Measurements from ENCODE around the gene ULK1. TPM values are rescaled to one million over a fixed set of nuclear protein-coding genes. Genes with fewer than 3 reads are reported as not detected.

Gene ULK1
- total and polyA plus RNA-seq, 2 experiments from 2014 or later, result 8.4 to 33.8 TPM

DNA sequence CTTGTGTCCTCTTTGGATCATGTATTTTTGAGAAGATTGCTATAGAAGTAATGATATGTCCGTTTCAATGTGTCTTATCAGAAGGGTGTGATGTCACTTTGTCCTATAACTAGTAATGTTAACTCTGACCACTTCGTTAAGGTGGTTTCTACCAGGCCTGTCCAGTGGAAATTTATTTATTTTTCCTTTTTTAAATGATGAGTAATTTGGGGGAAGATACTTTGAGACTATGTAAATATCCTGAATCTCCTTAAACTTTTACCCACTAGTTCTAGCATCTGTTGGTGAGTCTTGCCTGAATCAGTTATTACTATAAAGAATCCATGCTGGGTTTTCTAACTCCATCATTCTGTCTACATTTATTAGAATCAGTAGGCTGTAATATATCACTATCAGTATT lies 70.7 kb downstream of the ULK1 start:
- Mint-ChIP-seq H3K4me3 (no peak overlapping the region), H3K27ac (no peak overlapping the region), H3K4me1 (no peaks in the 10 kb centered on the region), H3K9me3 (no peaks in the 10 kb centered on the region), H3K36me3 (ENCODE audit: low read depth) (peaks cover 13% of the 10 kb centered on the region), H3K27me3 (ENCODE audit: insufficient read depth, low read depth, poor library complexity) (no peaks in the 10 kb centered on the region)
- H3K27me3 ChIP-seq (ENCODE audit: insufficient read depth), result no peaks in the 10 kb centered on the region
- no peaks in the 10 kb centered on the region for H3K9me2 ChIP-seq (ENCODE audit: insufficient read depth)
- TF ChIP-seq, protein P1, sequence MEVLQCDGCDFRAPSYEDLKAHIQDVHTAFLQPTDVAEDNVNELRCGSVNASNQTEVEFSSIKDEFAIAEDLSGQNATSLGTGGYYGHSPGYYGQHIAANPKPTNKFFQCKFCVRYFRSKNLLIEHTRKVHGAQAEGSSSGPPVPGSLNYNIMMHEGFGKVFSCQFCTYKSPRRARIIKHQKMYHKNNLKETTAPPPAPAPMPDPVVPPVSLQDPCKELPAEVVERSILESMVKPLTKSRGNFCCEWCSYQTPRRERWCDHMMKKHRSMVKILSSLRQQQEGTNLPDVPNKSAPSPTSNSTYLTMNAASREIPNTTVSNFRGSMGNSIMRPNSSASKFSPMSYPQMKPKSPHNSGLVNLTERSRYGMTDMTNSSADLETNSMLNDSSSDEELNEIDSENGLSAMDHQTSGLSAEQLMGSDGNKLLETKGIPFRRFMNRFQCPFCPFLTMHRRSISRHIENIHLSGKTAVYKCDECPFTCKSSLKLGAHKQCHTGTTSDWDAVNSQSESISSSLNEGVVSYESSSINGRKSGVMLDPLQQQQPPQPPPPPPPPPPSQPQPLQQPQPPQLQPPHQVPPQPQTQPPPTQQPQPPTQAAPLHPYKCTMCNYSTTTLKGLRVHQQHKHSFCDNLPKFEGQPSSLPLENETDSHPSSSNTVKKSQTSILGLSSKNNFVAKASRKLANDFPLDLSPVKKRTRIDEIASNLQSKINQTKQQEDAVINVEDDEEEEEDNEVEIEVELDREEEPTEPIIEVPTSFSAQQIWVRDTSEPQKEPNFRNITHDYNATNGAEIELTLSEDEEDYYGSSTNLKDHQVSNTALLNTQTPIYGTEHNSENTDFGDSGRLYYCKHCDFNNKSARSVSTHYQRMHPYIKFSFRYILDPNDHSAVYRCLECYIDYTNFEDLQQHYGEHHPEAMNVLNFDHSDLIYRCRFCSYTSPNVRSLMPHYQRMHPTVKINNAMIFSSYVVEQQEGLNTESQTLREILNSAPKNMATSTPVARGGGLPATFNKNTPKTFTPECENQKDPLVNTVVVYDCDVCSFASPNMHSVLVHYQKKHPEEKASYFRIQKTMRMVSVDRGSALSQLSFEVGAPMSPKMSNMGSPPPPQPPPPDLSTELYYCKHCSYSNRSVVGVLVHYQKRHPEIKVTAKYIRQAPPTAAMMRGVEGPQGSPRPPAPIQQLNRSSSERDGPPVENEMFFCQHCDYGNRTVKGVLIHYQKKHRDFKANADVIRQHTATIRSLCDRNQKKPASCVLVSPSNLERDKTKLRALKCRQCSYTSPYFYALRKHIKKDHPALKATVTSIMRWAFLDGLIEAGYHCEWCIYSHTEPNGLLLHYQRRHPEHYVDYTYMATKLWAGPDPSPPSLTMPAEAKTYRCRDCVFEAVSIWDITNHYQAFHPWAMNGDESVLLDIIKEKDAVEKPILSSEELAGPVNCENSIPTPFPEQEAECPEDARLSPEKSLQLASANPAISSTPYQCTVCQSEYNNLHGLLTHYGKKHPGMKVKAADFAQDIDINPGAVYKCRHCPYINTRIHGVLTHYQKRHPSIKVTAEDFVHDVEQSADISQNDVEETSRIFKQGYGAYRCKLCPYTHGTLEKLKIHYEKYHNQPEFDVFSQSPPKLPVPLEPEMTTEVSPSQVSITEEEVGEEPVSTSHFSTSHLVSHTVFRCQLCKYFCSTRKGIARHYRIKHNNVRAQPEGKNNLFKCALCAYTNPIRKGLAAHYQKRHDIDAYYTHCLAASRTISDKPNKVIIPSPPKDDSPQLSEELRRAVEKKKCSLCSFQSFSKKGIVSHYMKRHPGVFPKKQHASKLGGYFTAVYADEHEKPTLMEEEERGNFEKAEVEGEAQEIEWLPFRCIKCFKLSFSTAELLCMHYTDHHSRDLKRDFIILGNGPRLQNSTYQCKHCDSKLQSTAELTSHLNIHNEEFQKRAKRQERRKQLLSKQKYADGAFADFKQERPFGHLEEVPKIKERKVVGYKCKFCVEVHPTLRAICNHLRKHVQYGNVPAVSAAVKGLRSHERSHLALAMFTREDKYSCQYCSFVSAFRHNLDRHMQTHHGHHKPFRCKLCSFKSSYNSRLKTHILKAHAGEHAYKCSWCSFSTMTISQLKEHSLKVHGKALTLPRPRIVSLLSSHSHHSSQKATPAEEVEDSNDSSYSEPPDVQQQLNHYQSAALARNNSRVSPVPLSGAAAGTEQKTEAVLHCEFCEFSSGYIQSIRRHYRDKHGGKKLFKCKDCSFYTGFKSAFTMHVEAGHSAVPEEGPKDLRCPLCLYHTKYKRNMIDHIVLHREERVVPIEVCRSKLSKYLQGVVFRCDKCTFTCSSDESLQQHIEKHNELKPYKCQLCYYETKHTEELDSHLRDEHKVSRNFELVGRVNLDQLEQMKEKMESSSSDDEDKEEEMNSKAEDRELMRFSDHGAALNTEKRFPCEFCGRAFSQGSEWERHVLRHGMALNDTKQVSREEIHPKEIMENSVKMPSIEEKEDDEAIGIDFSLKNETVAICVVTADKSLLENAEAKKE (CRISPR knock-in tag; IDR thresholded peaks at IDR 0.05), result no peak
- TF ChIP-seq, protein P2, sequence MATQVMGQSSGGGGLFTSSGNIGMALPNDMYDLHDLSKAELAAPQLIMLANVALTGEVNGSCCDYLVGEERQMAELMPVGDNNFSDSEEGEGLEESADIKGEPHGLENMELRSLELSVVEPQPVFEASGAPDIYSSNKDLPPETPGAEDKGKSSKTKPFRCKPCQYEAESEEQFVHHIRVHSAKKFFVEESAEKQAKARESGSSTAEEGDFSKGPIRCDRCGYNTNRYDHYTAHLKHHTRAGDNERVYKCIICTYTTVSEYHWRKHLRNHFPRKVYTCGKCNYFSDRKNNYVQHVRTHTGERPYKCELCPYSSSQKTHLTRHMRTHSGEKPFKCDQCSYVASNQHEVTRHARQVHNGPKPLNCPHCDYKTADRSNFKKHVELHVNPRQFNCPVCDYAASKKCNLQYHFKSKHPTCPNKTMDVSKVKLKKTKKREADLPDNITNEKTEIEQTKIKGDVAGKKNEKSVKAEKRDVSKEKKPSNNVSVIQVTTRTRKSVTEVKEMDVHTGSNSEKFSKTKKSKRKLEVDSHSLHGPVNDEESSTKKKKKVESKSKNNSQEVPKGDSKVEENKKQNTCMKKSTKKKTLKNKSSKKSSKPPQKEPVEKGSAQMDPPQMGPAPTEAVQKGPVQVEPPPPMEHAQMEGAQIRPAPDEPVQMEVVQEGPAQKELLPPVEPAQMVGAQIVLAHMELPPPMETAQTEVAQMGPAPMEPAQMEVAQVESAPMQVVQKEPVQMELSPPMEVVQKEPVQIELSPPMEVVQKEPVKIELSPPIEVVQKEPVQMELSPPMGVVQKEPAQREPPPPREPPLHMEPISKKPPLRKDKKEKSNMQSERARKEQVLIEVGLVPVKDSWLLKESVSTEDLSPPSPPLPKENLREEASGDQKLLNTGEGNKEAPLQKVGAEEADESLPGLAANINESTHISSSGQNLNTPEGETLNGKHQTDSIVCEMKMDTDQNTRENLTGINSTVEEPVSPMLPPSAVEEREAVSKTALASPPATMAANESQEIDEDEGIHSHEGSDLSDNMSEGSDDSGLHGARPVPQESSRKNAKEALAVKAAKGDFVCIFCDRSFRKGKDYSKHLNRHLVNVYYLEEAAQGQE (IDR thresholded peaks at IDR 0.05; ENCODE audit: unreplicated experiment), result no peak
- TF ChIP-seq POLR2AphosphoS5 (IDR thresholded peaks at IDR 0.05; ENCODE audit: low read depth), result no peak
- TF ChIP-seq ZNF114 (CRISPR knock-in tag; IDR thresholded peaks at IDR 0.05), result no peak
- TF ChIP-seq STAT1 (IDR thresholded peaks at IDR 0.05; ENCODE audit: unreplicated experiment), result no peak
- no peak for TF ChIP-seq NANOG (IDR thresholded peaks at IDR 0.05; ENCODE audit: borderline replicate concordance)
- TF ChIP-seq ZNF331 (CRISPR knock-in tag; IDR thresholded peaks at IDR 0.05; ENCODE audit: low read depth), result no peak
- TF ChIP-seq, protein P3, sequence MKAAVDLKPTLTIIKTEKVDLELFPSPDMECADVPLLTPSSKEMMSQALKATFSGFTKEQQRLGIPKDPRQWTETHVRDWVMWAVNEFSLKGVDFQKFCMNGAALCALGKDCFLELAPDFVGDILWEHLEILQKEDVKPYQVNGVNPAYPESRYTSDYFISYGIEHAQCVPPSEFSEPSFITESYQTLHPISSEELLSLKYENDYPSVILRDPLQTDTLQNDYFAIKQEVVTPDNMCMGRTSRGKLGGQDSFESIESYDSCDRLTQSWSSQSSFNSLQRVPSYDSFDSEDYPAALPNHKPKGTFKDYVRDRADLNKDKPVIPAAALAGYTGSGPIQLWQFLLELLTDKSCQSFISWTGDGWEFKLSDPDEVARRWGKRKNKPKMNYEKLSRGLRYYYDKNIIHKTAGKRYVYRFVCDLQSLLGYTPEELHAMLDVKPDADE (IDR thresholded peaks at IDR 0.05), result no peak
- no peak for TF ChIP-seq CREB1 (CRISPR knock-in tag; IDR thresholded peaks at IDR 0.05; ENCODE audit: low read depth)
- H2AFZ ChIP-seq, result no peak overlapping the region
- H3K27ac ChIP-seq (ENCODE audit: low read depth), result no peak overlapping the region
- peaks cover 45% of the 10 kb centered on the region for H4K20me1 ChIP-seq (replicated peaks; ENCODE audit: insufficient read depth)
- ATAC-seq (no peak), DNase-seq (ENCODE audit: low spot score) (no peak)
- no peak overlapping the region for H3K4me3 ChIP-seq
- H3K79me2 ChIP-seq (replicated peaks; ENCODE audit: insufficient read depth), result peaks cover 87% of the 10 kb centered on the region
- no peak overlapping the region for H3K4me2 ChIP-seq
- no peaks in the 10 kb centered on the region for H3F3A ChIP-seq (replicated peaks; ENCODE audit: low read depth)
- peaks cover 5% of the 10 kb centered on the region; the same call in 1 of the 2 replicates for H3K36me3 ChIP-seq (ENCODE audit: insufficient read depth)
- H3K4me1 ChIP-seq (ENCODE audit: insufficient read depth), result no peaks in the 10 kb centered on the region
